OCI-LY1 (cell line): ENCODE data around the gene PRSS38.

ENCODE experiments used
- CTCF ChIP-seq: fragments of 200-600 bp; sonication (generic), shearing (Covaris generic); IDR thresholded peaks from 2 replicates; pipeline ENCODE4 v1.5.1; 2017; ENCODE audit warnings: mild to moderate bottlenecking, antibody characterized with exemption, low read length, moderate library complexity, mixed read lengths
- EZH2 ChIP-seq: fragments of 200-600 bp; sonication (generic), shearing (Covaris generic); IDR thresholded peaks from 2 replicates; pipeline ENCODE4 v1.8.0; 2017; ENCODE audit warnings: borderline replicate concordance, mixed run types, mild to moderate bottlenecking, antibody characterized with exemption, low read length, moderate library complexity, mixed read lengths

GRCh38 chr1:227785805-227786671 lies 29.4 kb upstream of the PRSS38 start:
- TF ChIP-seq CTCF (no peak), EZH2 (no peak)
